IMR-90 (cell line): ENCODE results near the gene SLC12A1. TPM values are rescaled to one million over a fixed set of nuclear protein-coding genes. Genes with fewer than 3 reads are reported as not detected.

Experiments
- ATAC-seq: fragments of 200-7000 bp; cut with Tn5 transposase; 2 replicates; pipeline ENCODE4 v1.9.1; 2020; ENCODE audit warnings: low read depth, mild to moderate bottlenecking, moderate library complexity
- BruUV-seq: library from RNA; stranded (reverse); fragments of 400-500 nt; replicated peaks from 2 replicates; lab custom pipeline; 2021; lab: Mats Ljungman, UMichigan
- CTCF ChIA-PET: fragments of 300-600 bp; formaldehyde crosslinking; extraction: SDS; loops from one replicate; lab custom pipeline; 2021; ENCODE audit warnings: antibody characterized with exemption; lab: Yijun Ruan, JAX
- POLR2A ChIA-PET: fragments of 300-600 bp; sonication (Branson Sonifier 250); formaldehyde crosslinking; loops from one replicate; lab custom pipeline; 2022; ENCODE audit warnings: antibody characterized with exemption; ENCODE audit not compliant: unreplicated experiment; lab: Charles Lee
- DNase-seq: peaks from one replicate; pipeline ENCODE4 v3.0.0; 2013
- H2AFZ ChIP-seq: replicated peaks from 2 replicates; pipeline ENCODE3; 2013; ENCODE audit warnings: low read length, mild to moderate bottlenecking; ENCODE audit not compliant: poor library complexity
- H2AK5ac ChIP-seq: 2 replicates; pipeline ENCODE4 v1.6.1; 2013; ENCODE audit warnings: low read depth, low read length, inconsistent platforms
- H2AK9ac ChIP-seq: replicated peaks from 2 replicates; pipeline ENCODE3; 2013; ENCODE audit warnings: mild to moderate bottlenecking, low read depth, low read length, moderate library complexity; ENCODE audit not compliant: poor library complexity
- H2BK120ac ChIP-seq: 2 replicates; pipeline ENCODE4 v1.6.1; 2013; ENCODE audit warnings: low read depth, low read length, inconsistent platforms
- H2BK15ac ChIP-seq: 3 replicates; pipeline ENCODE4 v1.6.1; 2013; ENCODE audit warnings: low read depth, low read length, inconsistent platforms
- H2BK20ac ChIP-seq: 2 replicates; pipeline ENCODE4 v1.6.1; 2013; ENCODE audit warnings: low read depth, mild to moderate bottlenecking, inconsistent platforms, low read length, moderate library complexity
- H2BK5ac ChIP-seq: 2 replicates; pipeline ENCODE4 v1.6.1; 2013; ENCODE audit warnings: mild to moderate bottlenecking, low read depth, low read length, inconsistent platforms; ENCODE audit not compliant: poor library complexity, severe bottlenecking
- H3K14ac ChIP-seq: replicated peaks from 2 replicates; pipeline ENCODE4 v1.6.1; 2013; ENCODE audit warnings: low read depth, low read length, inconsistent platforms
- H3K18ac ChIP-seq: 2 replicates; pipeline ENCODE4 v1.6.1; 2013; ENCODE audit warnings: low read depth, low read length, control low read depth
- H3K23ac ChIP-seq: 2 replicates; pipeline ENCODE4 v1.6.1; 2013; ENCODE audit warnings: low read depth, low read length, inconsistent platforms
- H3K27ac ChIP-seq: 2 replicates; pipeline ENCODE4 v1.5.1; 2013; ENCODE audit warnings: mild to moderate bottlenecking, control low read depth, low read length; ENCODE audit not compliant: insufficient read depth
- H3K27me3 ChIP-seq: 2 replicates; pipeline ENCODE4 v1.6.1; 2013; ENCODE audit warnings: low read length; ENCODE audit not compliant: control insufficient read depth, insufficient read depth
- H3K36me3 ChIP-seq: 2 replicates; pipeline ENCODE4 v1.6.1; 2013; ENCODE audit warnings: low read length, mixed read lengths; ENCODE audit not compliant: control insufficient read depth, insufficient read depth
- H3K4ac ChIP-seq: 2 replicates; pipeline ENCODE4 v1.6.1; 2013; ENCODE audit warnings: low read depth, low read length, inconsistent platforms
- H3K4me1 ChIP-seq: 2 replicates; pipeline ENCODE4 v1.6.1; 2013; ENCODE audit warnings: low read length, mixed read lengths; ENCODE audit not compliant: control insufficient read depth, insufficient read depth
- H3K4me2 ChIP-seq: 2 replicates; pipeline ENCODE4 v1.6.1; 2013; ENCODE audit warnings: low read depth, mild to moderate bottlenecking, control low read depth, low read length, moderate library complexity
- H3K4me3 ChIP-seq: 2 replicates; pipeline ENCODE4 v1.5.1; 2013; ENCODE audit warnings: low read depth, mild to moderate bottlenecking, control low read depth, low read length, moderate library complexity; ENCODE audit not compliant: insufficient read depth
- H3K56ac ChIP-seq: 2 replicates; pipeline ENCODE4 v1.6.1; 2013; ENCODE audit warnings: low read length, inconsistent platforms; ENCODE audit not compliant: insufficient read depth; ENCODE audit errors: extremely low read depth
- H3K79me1 ChIP-seq, 2 experiments: 2 replicates each; pipeline ENCODE4 v1.6.1; 2013; ENCODE audit warnings: low read length in 2 of 2, inconsistent platforms in 1 of 2, low read depth in 1 of 2
- H3K9ac ChIP-seq: 2 replicates; pipeline ENCODE4 v1.6.1; 2013; ENCODE audit warnings: low read depth, low read length, control low read depth
- H3K9me1 ChIP-seq: 2 replicates; pipeline ENCODE4 v1.6.1; 2013; ENCODE audit warnings: low read length, inconsistent platforms; ENCODE audit not compliant: insufficient read depth
- H3K9me3 ChIP-seq: 2 replicates; pipeline ENCODE4 v1.6.1; 2013; ENCODE audit warnings: low read length; ENCODE audit not compliant: control insufficient read depth, insufficient read depth
- H4K20me1 ChIP-seq: 2 replicates; pipeline ENCODE4 v1.6.1; 2013; ENCODE audit warnings: low read length, inconsistent platforms; ENCODE audit not compliant: insufficient read depth
- H4K5ac ChIP-seq: 2 replicates; pipeline ENCODE4 v1.6.1; 2013; ENCODE audit warnings: mild to moderate bottlenecking, low read depth, low read length, control low read depth
- H4K8ac ChIP-seq, 2 experiments: 2 replicates each; pipeline ENCODE4 v1.6.1; 2013; ENCODE audit warnings: low read depth in 2 of 2, low read length in 2 of 2, control low read depth in 1 of 2, inconsistent platforms in 1 of 2
- H4K91ac ChIP-seq: 2 replicates; pipeline ENCODE4 v1.6.1; 2013; ENCODE audit warnings: low read depth, low read length, inconsistent platforms; ENCODE audit not compliant: insufficient read depth
- CHD1 ChIP-seq: IDR thresholded peaks from 2 replicates; pipeline ENCODE4 v1.6.1; 2012; ENCODE audit warnings: low read depth, low read length, improper control_type of control experiment
- MAFK ChIP-seq: IDR thresholded peaks from 2 replicates; pipeline ENCODE4 v1.6.1; 2012; ENCODE audit warnings: low read depth, low read length, improper control_type of control experiment
- MAZ ChIP-seq: IDR thresholded peaks from 2 replicates; pipeline ENCODE4 v1.6.1; 2012; ENCODE audit warnings: low read depth, mild to moderate bottlenecking, low read length, improper control_type of control experiment, moderate library complexity, borderline replicate concordance
- NFE2L2 ChIP-seq: fragments of 150-350 bp; IDR thresholded peaks from 2 replicates; pipeline ENCODE4 v1.6.1; 2016; ENCODE audit warnings: low read depth, mild to moderate bottlenecking, low read length
- RCOR1 ChIP-seq: IDR thresholded peaks from 2 replicates; pipeline ENCODE4 v1.6.1; 2012; ENCODE audit warnings: mild to moderate bottlenecking, low read length, improper control_type of control experiment; ENCODE audit not compliant: insufficient replicate concordance
- USF2 ChIP-seq: fragments of 150-350 bp; IDR thresholded peaks from 2 replicates; pipeline ENCODE4 v1.6.1; 2017; ENCODE audit warnings: mild to moderate bottlenecking, antibody characterized with exemption, low read length, low read depth
- WGBS, 2 experiments: methylation state at CpG; one replicate each; pipeline versions ENCODE4 v1.1.5 to v1.1.7; 2013; ENCODE audit warnings: missing lambda C conversion rate in 2 of 2; ENCODE audit not compliant: insufficient read length in 1 of 2; ENCODE audit errors: extremely low coverage in 2 of 2; 5-methylcytosine and 5-hydroxymethylcytosine counted together
- dilution Hi-C: fragments of 300-500 bp; cut with HindIII; formaldehyde crosslinking; loops from one replicate; pipeline ENCODE4 v1.14.3; 2018; ENCODE audit warnings: low sequenced_read_pairs; ENCODE audit not compliant: unreplicated experiment
- in situ Hi-C: fragments of 300-500 bp; cut with MboI; formaldehyde crosslinking; loops from 3 replicates; pipeline ENCODE4 v1.14.3; 2019; ENCODE audit warnings: low sequenced_read_pairs, inconsistent platforms, mixed read lengths
- intact Hi-C: fragments of 100-400 bp; cut with micrococcal nuclease; formaldehyde crosslinking; loops from 2 replicates; pipeline ENCODE4 v1.10.0; 2022
- polyA plus RNA-seq, 3 experiments: library from polyadenylated mRNA; depleted of rRNA; stranded (reverse); fragments of >200 nt; gene quantifications; 2 replicates each; pipeline ENCODE4 v1.2.3, GENCODE V29; 2012; ENCODE audit warnings: low replicate concordance in 1 of 3
- total RNA-seq: library from RNA; depleted of rRNA; stranded (reverse); fragments of >200 nt; gene quantifications from 2 replicates; pipeline ENCODE4 v1.2.3, GENCODE V29; 2012

SLC12A1 gene
- total and polyA plus RNA-seq, 2 of the 4 experiments (the other 2 are of a cell fraction) = not detected

DNA sequence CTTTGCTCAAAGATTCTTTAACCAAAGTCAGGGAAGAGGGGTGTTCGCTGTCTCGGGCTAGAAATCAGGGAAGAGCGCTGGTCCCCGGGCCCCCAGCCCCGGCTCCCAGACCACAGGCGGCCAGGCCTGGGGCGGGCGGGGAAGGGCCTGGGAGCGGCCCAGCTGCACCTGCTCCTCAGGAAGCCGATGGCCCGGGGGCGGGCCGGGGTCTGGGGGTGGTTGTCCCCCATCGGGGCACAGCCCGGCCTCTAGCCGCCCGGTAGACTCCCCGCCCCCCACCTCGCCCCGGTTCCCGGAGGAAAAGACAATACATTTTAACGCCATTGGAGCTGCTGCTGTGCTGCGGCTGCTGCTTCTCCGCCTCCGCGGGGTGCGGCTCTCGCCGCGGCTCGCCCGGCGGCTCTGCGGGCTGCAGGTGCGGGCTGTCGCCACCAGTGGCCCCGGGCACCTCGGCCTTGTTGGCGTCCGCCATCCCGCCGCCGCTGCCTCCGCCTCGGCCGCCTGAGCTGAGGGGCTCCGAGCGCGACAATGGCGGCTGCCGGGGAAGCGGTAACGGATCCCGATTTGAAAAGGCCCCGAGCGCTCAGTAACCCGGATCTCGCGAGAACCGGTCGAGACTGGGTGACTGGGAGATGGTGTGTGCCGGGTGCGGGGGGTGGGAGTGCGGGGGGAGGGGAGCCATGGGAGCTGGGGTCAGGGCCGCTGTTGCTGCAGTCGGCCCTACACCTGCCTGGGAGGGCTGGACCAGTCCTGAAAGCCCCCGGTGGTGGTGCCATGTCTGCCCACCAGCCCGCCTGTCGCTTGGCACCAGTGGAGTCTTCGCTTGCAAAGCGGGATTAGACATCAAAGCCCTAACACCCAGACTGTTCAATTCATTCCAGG, 28.1 kb upstream of the SLC12A1 start, which contains the start of gene MYEF2:
TSS of gene MYEF2 (minus strand) at position 530 of the 882 bp plus-strand sequence. CDS start at position 472, 58 bp downstream.
- WGBS, 2 experiments = 1% methylated on average over 25 of the region's 71 CpGs; no CpG with 5 or more reads in 1 of the 2 experiments
- H2BK15ac ChIP-seq = peak within 1 kb of the TSS; percentile 60; the same call in 1 of the 3 replicates
- H3K9ac ChIP-seq = peak within 1 kb of the TSS; percentile 52; the same call in 1 of the 2 replicates

More for the DNA sequence above, 28.1 kb upstream of the SLC12A1 start, which contains the start of gene MYEF2:
- dilution Hi-C loops = no loop called here
- Histone ChIP-seq H3K27me3 (0 out of 2 replicates have a peak, but pooled peaks cover 2% of the 10 kb centered on the region), H3K79me1 (peaks cover 11 to 15% of the 10 kb centered on the region in 2 experiments), H2BK5ac (peak within 1 kb of the TSS; percentile 70), H2BK120ac (no peak within 1 kb of the TSS), H4K8ac (peak within 1 kb of the TSS; percentile 44 to 85), H3K4me1 (no peaks in the 10 kb centered on the region; the same call in 1 of the 2 replicates), H2AK9ac (peak within 1 kb of the TSS; percentile 70), H2AK5ac (no peak within 1 kb of the TSS), H3K4me3 (peak within 1 kb of the TSS; percentile 93), H3K4ac (no peak within 1 kb of the TSS), H3K18ac (no peak within 1 kb of the TSS), H3K56ac (0 out of 2 replicates have a peak within 1 kb of the TSS, but pooled peaks have one; percentile 6), H3K36me3 (no peaks in the 10 kb centered on the region), H3K9me1 (no peaks in the 10 kb centered on the region), H3K9me3 (no peaks in the 10 kb centered on the region), H2AFZ (peak within 1 kb of the TSS; percentile 94), H2BK20ac (no peak within 1 kb of the TSS), H3K4me2 (peak within 1 kb of the TSS; percentile 89), H4K5ac (no peak within 1 kb of the TSS), H3K14ac (no peak within 1 kb of the TSS), H3K23ac (peak within 1 kb of the TSS; percentile 22; the same call in 1 of the 2 replicates), H3K27ac (peak within 1 kb of the TSS; percentile 20; the same call in 1 of the 2 replicates), H4K91ac (0 out of 2 replicates have a peak within 1 kb of the TSS, but pooled peaks have one; percentile 43), H4K20me1 (no peaks in the 10 kb centered on the region)
- peak; percentile 94 for ATAC-seq
- ChIA-PET CTCF (interaction anchor here (0.7 kb wide), 2 partner anchors 37 to 1049 kb away, joined by 3 read pairs; no protein-coding TSS in a partner anchor), POLR2A (no interaction called here)
- TF ChIP-seq NFE2L2 (no peak), RCOR1 (no peak), CHD1 (no peak), USF2 (no peak), MAZ (no peak), MAFK (no peak)
- DNase-seq = peak; percentile 67
- BruUV-seq = no TSS peak
- intact Hi-C loops = no loop called here
- in situ Hi-C loops = no loop called here
